ENCODE measurements around the gene AUTS2.
"Not testable (repeated sequence)": the region's sequence is repeated elsewhere in the genome, so short reads cannot be mapped to it uniquely, and the experiment has no call there.

DNA sequence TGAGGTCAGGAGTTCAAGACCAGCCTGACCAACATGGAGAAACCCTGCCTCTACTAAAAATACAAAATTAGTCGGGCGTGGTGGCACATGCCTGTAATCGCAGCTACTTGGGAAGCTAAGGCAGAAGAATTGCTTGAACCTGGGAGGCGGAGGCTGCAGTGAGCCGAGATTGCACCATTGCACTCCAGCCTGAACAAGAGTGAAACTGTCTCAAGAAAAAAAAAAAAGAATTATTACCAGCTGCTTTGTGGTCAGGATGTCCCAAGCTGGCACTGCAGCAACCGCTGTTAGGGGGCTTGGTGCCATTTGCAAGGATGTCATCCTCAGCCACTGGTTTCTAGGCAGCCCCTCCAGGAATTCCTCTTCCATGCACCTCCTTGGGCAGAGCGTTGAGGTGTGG, 996.6 kb downstream of the AUTS2 start:
- not testable (repeated sequence) for TF ChIP-seq POLR2AphosphoS5 (IDR thresholded peaks at IDR 0.05); EZH2 (IDR thresholded peaks at IDR 0.05; ENCODE audit: borderline replicate concordance, insufficient read depth, low read length, poor library complexity, severe bottlenecking); RAD21 (conservative IDR thresholded peaks at IDR 0.05); TAF1 (IDR thresholded peaks at IDR 0.05; ENCODE audit: low read depth); EP300 (conservative IDR thresholded peaks at IDR 0.05; ENCODE audit: poor library complexity, severe bottlenecking); SMC3 (conservative IDR thresholded peaks at IDR 0.05; ENCODE audit: poor library complexity); MXI1 (conservative IDR thresholded peaks at IDR 0.05; ENCODE audit: poor library complexity, severe bottlenecking)
- TF ChIP-seq, protein P1, sequence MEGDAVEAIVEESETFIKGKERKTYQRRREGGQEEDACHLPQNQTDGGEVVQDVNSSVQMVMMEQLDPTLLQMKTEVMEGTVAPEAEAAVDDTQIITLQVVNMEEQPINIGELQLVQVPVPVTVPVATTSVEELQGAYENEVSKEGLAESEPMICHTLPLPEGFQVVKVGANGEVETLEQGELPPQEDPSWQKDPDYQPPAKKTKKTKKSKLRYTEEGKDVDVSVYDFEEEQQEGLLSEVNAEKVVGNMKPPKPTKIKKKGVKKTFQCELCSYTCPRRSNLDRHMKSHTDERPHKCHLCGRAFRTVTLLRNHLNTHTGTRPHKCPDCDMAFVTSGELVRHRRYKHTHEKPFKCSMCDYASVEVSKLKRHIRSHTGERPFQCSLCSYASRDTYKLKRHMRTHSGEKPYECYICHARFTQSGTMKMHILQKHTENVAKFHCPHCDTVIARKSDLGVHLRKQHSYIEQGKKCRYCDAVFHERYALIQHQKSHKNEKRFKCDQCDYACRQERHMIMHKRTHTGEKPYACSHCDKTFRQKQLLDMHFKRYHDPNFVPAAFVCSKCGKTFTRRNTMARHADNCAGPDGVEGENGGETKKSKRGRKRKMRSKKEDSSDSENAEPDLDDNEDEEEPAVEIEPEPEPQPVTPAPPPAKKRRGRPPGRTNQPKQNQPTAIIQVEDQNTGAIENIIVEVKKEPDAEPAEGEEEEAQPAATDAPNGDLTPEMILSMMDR (IDR thresholded peaks at IDR 0.05; ENCODE audit: poor library complexity, severe bottlenecking): not testable (repeated sequence)
- TF ChIP-seq, protein P2, sequence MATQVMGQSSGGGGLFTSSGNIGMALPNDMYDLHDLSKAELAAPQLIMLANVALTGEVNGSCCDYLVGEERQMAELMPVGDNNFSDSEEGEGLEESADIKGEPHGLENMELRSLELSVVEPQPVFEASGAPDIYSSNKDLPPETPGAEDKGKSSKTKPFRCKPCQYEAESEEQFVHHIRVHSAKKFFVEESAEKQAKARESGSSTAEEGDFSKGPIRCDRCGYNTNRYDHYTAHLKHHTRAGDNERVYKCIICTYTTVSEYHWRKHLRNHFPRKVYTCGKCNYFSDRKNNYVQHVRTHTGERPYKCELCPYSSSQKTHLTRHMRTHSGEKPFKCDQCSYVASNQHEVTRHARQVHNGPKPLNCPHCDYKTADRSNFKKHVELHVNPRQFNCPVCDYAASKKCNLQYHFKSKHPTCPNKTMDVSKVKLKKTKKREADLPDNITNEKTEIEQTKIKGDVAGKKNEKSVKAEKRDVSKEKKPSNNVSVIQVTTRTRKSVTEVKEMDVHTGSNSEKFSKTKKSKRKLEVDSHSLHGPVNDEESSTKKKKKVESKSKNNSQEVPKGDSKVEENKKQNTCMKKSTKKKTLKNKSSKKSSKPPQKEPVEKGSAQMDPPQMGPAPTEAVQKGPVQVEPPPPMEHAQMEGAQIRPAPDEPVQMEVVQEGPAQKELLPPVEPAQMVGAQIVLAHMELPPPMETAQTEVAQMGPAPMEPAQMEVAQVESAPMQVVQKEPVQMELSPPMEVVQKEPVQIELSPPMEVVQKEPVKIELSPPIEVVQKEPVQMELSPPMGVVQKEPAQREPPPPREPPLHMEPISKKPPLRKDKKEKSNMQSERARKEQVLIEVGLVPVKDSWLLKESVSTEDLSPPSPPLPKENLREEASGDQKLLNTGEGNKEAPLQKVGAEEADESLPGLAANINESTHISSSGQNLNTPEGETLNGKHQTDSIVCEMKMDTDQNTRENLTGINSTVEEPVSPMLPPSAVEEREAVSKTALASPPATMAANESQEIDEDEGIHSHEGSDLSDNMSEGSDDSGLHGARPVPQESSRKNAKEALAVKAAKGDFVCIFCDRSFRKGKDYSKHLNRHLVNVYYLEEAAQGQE (IDR thresholded peaks at IDR 0.05; ENCODE audit: borderline replicate concordance): not testable (repeated sequence)
